HG03175 (cell line): ENCODE results near the gene DENND5B.
A peak's percentile ranks its signal among the peaks of the same experiment; 100 is the strongest.
"Not testable (repeated sequence)": the region's sequence is repeated elsewhere in the genome, so short reads cannot be mapped to it uniquely, and the experiment has no call there.

Experiments
- ATAC-seq: cut with Tn5 transposase; IDR thresholded peaks from one replicate; pipeline ENCODE4 v1.9.1; 2021; ENCODE audit warnings: mild to moderate bottlenecking, moderate library complexity; ENCODE audit not compliant: unreplicated experiment

DENND5B gene

DNA sequence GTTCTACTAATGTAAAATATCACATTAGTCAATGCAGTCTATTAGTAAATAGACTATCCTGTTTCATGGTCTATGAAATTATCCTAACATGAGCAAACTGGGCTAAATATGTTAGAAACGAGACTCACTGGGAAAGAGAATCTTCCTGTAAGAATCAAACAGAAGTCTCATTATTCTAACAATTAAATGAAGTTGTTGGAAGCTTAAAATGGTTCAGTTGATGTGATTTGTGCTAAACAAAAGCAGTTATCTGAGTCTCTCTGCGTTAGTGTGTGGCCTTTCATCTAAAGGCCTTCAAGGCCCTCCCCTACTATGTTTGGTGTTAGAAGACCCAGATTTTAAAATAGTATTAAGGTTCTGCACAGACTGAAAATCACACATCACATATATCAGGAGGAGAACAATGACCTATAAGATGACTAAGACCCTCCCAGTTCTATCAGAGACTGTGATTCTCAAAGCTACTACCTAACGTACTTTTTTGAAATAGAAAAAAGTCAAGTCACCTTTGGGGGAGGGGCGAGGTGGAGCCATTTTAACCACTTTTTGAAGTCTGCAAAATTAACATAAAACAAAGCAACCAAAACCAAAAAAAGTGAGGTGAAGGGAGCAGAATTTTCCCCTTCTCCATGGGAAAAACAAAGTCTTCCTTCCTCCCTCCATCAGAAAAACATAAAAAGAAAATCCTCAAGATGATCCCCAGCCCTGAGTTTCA, 82.3 kb downstream of the DENND5B start:
- no peak for ATAC-seq

DNA sequence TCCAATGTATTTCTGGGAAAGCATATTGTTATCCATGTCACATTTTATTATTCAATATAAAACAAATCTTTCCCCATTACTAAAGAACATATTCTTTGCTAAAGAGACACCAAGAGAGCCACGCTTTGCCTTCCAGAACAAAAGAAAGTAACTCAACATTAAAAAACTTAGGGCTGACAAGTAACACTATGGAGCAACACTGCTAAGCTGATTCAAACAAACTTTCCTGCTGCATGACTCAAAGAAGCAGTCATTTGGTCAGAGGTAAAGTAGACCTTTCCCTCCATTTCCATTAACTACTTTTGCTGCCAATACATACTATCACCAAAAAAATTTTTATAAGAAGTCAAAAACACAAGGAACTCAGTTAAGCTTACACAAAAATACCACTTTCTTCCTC, 83.0 kb downstream of the DENND5B start:
- ATAC-seq, result no peak

- ATAC-seq, result no peak
These were observed 84.2 kb downstream of the DENND5B start for GRCh38 chr12:31506515-31507306.

- no peak for ATAC-seq
These were observed 86.2 kb downstream of the DENND5B start for GRCh38 chr12:31504625-31505222.

DNA sequence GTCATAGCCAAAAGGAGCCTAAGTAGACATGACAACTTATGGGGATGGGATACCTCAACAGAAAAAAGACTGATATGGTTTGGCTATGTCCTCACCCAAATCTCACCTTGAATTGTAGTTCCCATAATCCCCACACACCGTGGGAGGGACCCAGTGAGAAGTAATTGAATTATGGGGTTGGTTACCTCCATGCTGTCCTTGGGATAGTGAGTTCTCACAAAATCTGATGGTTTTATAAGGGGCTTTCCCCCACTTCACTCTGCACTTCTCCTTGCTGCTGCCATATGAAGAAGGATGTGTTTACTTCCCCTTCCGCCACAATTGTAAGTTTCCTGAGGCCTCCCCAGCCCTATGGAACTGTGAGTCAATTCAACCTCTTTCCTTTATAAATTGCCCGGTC, 89.9 kb downstream of the DENND5B start:
- ATAC-seq, result not testable (repeated sequence)

- no peak for ATAC-seq
These were observed 91.4 kb downstream of the DENND5B start for GRCh38 chr12:31499567-31499966.

DNA sequence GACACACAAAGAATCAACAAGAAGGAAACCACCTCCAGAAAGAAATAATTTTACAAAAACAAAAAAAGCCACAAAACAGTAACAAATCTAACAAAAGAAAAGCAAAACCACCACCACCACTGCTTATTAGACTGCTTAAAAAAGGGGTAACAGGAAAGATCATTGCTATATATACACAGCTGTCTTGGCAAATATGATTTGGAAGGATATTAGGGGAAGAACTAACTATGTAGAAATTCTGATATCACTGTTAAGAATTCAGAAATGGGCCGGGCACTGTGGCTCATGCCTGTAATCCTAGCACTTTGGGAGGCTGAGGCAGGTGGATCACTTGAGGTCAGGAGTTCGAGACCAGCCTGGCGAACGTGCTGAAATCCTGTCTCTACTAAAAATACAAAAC, 92.5 kb downstream of the DENND5B start:
- no peak for ATAC-seq

GRCh38 chr12:31496257-31496656, 94.7 kb downstream of the DENND5B start:
- ATAC-seq, result no peak

DNA sequence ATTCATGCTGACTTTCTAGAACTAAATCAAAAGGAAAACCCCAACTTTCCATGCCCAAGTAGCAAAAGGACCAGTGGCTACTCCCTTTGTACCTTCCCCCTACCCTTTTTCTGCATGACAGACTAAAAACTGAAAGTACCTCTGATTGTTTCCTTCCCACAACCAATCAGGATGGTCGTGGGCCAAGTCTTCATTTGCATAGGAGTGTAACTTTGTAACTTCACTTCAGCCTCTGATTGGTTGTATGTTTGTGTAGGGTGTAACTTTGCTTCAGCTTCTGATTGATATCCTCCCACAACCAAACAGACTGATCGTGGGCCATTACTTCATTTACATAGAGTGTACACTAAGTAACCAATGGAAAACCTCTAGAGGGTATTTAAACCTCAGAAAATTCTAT, 96.5 kb downstream of the DENND5B start:
- no peak for ATAC-seq

- ATAC-seq, result no peak
These were observed 98.2 kb downstream of the DENND5B start for GRCh38 chr12:31492599-31493196.

GRCh38 chr12:31491841-31492598, 98.9 kb downstream of the DENND5B start:
- no peak for ATAC-seq

GRCh38 chr12:31491241-31491794, 99.6 kb downstream of the DENND5B start:
- ATAC-seq, result no peak

GRCh38 chr12:31488737-31489338, 102.1 kb downstream of the DENND5B start:
- no peak for ATAC-seq

DNA sequence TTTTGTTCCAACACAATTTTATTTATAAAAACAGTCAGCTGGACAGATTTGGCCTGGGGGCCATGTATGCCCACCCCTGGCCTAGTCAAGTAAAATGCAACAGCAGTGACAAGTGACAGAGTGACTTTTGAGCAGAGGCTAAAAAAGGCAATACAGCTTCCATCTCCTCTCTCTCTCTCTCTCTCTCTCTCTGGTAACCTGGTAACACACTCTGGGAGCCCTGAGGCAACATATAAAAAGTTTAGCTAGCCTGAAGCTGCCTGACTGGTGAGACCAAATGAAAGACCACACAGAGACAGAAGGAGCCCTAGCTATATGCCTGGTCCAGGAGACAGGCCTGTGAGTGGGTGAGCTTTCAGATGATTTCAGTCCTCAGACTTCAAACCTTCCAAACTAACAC, 105.4 kb downstream of the DENND5B start:
- no peak for ATAC-seq

GRCh38 chr12:31482816-31483215, 108.1 kb downstream of the DENND5B start:
- ATAC-seq, result no peak

- ATAC-seq, result no peak
These were observed 109.5 kb downstream of the DENND5B start for GRCh38 chr12:31481415-31481814.

DNA sequence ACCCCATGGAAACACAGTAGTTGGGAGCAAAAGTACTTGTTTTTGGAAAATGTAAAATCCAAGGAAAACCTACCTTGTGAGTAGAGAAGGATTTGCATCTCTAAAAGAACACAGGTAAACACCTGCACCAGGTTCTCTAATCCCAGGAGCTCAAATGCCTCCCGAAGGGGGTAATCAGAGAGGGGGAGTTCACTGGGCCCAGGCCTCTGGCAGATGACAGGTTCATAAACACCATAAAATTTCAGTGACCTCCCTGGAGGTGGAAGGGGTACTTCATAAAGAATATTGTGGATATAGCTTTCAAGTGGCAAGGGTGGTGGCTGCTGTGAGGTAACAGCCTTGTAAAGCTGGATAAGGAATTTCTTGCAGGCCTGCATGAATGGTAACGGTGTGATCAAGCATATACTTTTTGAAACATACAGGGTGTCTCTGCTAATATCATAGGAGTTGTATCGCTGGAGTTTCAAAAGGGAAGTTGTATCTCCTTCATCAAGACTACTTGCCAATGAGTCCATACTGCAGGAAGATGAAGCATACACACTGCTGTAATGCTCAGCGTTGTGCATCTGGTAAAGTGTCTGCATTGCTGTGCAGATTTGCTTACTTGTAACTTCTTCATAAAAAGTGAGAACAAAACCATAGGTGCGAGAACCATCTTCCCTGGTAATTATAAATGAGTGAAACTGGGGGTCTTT, 111.3 kb downstream of the DENND5B start:
- no peak for ATAC-seq

- ATAC-seq, result no peak
These were observed 112.0 kb downstream of the DENND5B start for GRCh38 chr12:31478898-31479297.

DNA sequence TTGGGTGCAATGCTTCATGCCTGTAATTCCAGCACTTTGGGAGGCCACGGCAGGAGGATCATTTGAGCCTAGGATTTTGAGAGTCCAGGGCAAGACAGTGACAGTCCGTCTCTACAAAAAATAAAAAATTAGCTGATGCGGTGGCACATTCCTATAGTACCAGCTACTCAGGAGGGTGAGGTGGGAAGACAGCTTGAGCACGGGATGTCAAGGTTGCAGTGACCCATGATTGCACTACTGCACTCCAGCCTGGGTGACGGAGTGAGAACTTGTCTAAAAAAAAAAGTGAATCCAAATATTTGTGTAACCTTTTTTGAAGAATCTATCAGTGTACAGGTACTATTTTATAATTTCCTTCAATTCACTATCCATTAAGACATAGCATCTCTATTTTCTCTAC, 112.5 kb downstream of the DENND5B start:
- ATAC-seq, result no peak

- peak; percentile 49 for ATAC-seq
These were observed 113.2 kb downstream of the DENND5B start for GRCh38 chr12:31477687-31478086.
